ENCODE results near the gene GHRL.

- TF ChIP-seq CTCF (IDR thresholded peaks at IDR 0.05; ENCODE audit: low read depth, low read length, poor library complexity, severe bottlenecking) (no peak), EZH2phosphoT487 (IDR thresholded peaks at IDR 0.05; ENCODE audit: borderline replicate concordance, low read length) (no peak)
These were observed 49.2 kb upstream of the GHRL start for GRCh38 chr3:10341901-10342398.
